H1 (cell line): Measurements from ENCODE around the gene SCFD1. TPM values are rescaled to one million over a fixed set of nuclear protein-coding genes. Genes with fewer than 3 reads are reported as not detected.

Experiments used
- CTCF ChIA-PET: fragments of 300-600 bp; sonication (Branson Sonifier 250); formaldehyde crosslinking; loops from one replicate; lab custom pipeline; 2021; ENCODE audit not compliant: partially characterized antibody; lab: Charles Lee
- POLR2A ChIA-PET: fragments of 300-600 bp; sonication (Branson Sonifier 250); formaldehyde crosslinking; loops from one replicate; lab custom pipeline; 2021; ENCODE audit warnings: inconsistent platforms; ENCODE audit not compliant: partially characterized antibody; lab: Charles Lee
- DNase-seq, 2 experiments: peaks; one replicate each; pipeline versions ENCODE4 v3.0.0 to v3.0.0-alpha.2; 2010 to 2022; ENCODE audit warnings: low spot score in 2 of 2, low read depth in 1 of 2, mixed read lengths in 1 of 2
- FAIRE-seq: peaks from 2 replicates; lab custom pipeline; 2011; peaks lifted over from hg19 to GRCh38; lab: Jason Lieb, UNC
- H2AFZ ChIP-seq: 2 replicates; pipeline ENCODE4 v1.8.1; 2012; ENCODE audit warnings: low read length, inconsistent platforms
- H2AK5ac ChIP-seq: 2 replicates; pipeline ENCODE4 v1.6.1; 2013; ENCODE audit warnings: low read depth, low read length
- H2BK120ac ChIP-seq: replicated peaks from 2 replicates; pipeline ENCODE3; 2013; ENCODE audit warnings: low read depth, low read length, inconsistent platforms
- H2BK12ac ChIP-seq: 2 replicates; pipeline ENCODE4 v1.6.1; 2013; ENCODE audit warnings: low read depth, low read length
- H2BK15ac ChIP-seq: 2 replicates; pipeline ENCODE4 v1.6.1; 2013; ENCODE audit warnings: low read length
- H2BK20ac ChIP-seq: 2 replicates; pipeline ENCODE4 v1.6.1; 2013; ENCODE audit warnings: low read length
- H2BK5ac ChIP-seq: 2 replicates; pipeline ENCODE4 v1.6.1; 2013; ENCODE audit warnings: low read depth, low read length
- H3K14ac ChIP-seq: 2 replicates; pipeline ENCODE4 v1.6.1; 2013; ENCODE audit warnings: inconsistent platforms; ENCODE audit not compliant: insufficient read length
- H3K18ac ChIP-seq: 2 replicates; pipeline ENCODE4 v1.6.1; 2013; ENCODE audit warnings: low read length; ENCODE audit errors: extremely low read depth
- H3K23ac ChIP-seq: 2 replicates; pipeline ENCODE4 v1.6.1; 2013; ENCODE audit warnings: inconsistent platforms; ENCODE audit not compliant: insufficient read length
- H3K23me2 ChIP-seq: 2 replicates; pipeline ENCODE4 v1.6.1; 2013; ENCODE audit warnings: low read depth, low read length
- H3K27ac ChIP-seq: 2 replicates; pipeline ENCODE4 v1.6.1; 2011; ENCODE audit warnings: low read depth, low read length, inconsistent platforms
- H3K27me3 ChIP-seq, 4 experiments: replicated peaks in 1 of 4; 1 replicate in 1 of 4; 2 replicates in 3 of 4; pipeline versions ENCODE4 v1.6.1 to v1.8.1; 2011 to 2013; ENCODE audit warnings: low read length in 3 of 4, mild to moderate bottlenecking in 3 of 4, inconsistent platforms in 2 of 4, mixed read lengths in 2 of 4, moderate library complexity in 1 of 4; ENCODE audit not compliant: control insufficient read depth in 3 of 4, insufficient read depth in 3 of 4; ENCODE audit errors: extremely low read depth in 1 of 4
- H3K36me3 ChIP-seq, 4 experiments: 2 replicates each; pipeline versions ENCODE4 v1.6.1 to v1.8.1; 2011 to 2013; ENCODE audit warnings: mild to moderate bottlenecking in 4 of 4, low read length in 3 of 4, moderate library complexity in 2 of 4, control low read depth in 1 of 4, inconsistent platforms in 1 of 4; ENCODE audit not compliant: insufficient read depth in 4 of 4, control insufficient read depth in 2 of 4
- H3K4ac ChIP-seq: replicated peaks from 2 replicates; pipeline ENCODE3; 2013; ENCODE audit warnings: low read length, low read depth, mixed read lengths, inconsistent platforms; ENCODE audit not compliant: insufficient read length
- H3K4me1 ChIP-seq, 4 experiments: replicated peaks in 1 of 4; 1 replicate in 1 of 4; 2 replicates in 3 of 4; pipeline versions ENCODE4 v1.6.1 to v1.8.1; 2011 to 2013; ENCODE audit warnings: low read length in 3 of 4, inconsistent platforms in 2 of 4, mixed read lengths in 1 of 4; ENCODE audit not compliant: insufficient read depth in 4 of 4, control insufficient read depth in 3 of 4
- H3K4me2 ChIP-seq, 2 experiments: 2 replicates each; pipeline versions ENCODE4 v1.6.1 to v1.8.1; 2011 to 2013; ENCODE audit warnings: low read depth in 2 of 2, low read length in 2 of 2, control low read depth in 1 of 2, inconsistent platforms in 1 of 2, mild to moderate bottlenecking in 1 of 2; ENCODE audit not compliant: insufficient read depth in 1 of 2
- H3K4me3 ChIP-seq, 4 experiments: fragments of 200-600, 300-600 bp in 1 of 4; sonication (generic), shearing (Covaris generic), sonication (Bioruptor Twin) in 1 of 4; 2 replicates each; pipeline versions ENCODE4 v1.5.1 to v1.8.1; 2011 to 2016; ENCODE audit warnings: low read length in 4 of 4, low read depth in 3 of 4, control low read depth in 2 of 4, inconsistent platforms in 2 of 4, mild to moderate bottlenecking in 2 of 4, mixed read lengths in 1 of 4, moderate library complexity in 1 of 4; ENCODE audit not compliant: insufficient read depth in 2 of 4; ENCODE audit errors: extremely low read depth in 1 of 4
- H3K56ac ChIP-seq: replicated peaks from 2 replicates; pipeline ENCODE3; 2013; ENCODE audit warnings: low read depth, mild to moderate bottlenecking, mixed read lengths, low read length, inconsistent platforms; ENCODE audit not compliant: insufficient read length
- H3K79me1 ChIP-seq: 2 replicates; pipeline ENCODE4 v1.6.1; 2013; ENCODE audit warnings: low read depth, low read length, control low read depth
- H3K79me2 ChIP-seq, 2 experiments: 2 replicates each; pipeline versions ENCODE4 v1.6.1 to v1.8.1; 2012 to 2013; ENCODE audit warnings: low read length in 2 of 2, mild to moderate bottlenecking in 2 of 2, inconsistent platforms in 1 of 2; ENCODE audit not compliant: insufficient read depth in 2 of 2, control insufficient read depth in 1 of 2
- H3K9ac ChIP-seq, 4 experiments: replicated peaks in 1 of 4; 1 replicate in 1 of 4; 2 replicates in 3 of 4; pipeline versions ENCODE4 v1.6.1 to v1.8.1; 2011 to 2013; ENCODE audit warnings: low read depth in 3 of 4, low read length in 3 of 4, control low read depth in 2 of 4, mild to moderate bottlenecking in 2 of 4, moderate library complexity in 2 of 4, inconsistent platforms in 1 of 4; ENCODE audit errors: extremely low read depth in 1 of 4
- H3K9me3 ChIP-seq, 2 experiments: 2 replicates each; pipeline versions ENCODE4 v1.6.1 to v1.8.1; 2012 to 2013; ENCODE audit warnings: mild to moderate bottlenecking in 2 of 2, moderate library complexity in 2 of 2, control low read depth in 1 of 2, inconsistent platforms in 1 of 2, low read depth in 1 of 2, low read length in 1 of 2, mixed read lengths in 1 of 2; ENCODE audit not compliant: insufficient read depth in 2 of 2
- H4K20me1 ChIP-seq, 2 experiments: replicated peaks in 1 of 2; 2 replicates each; pipeline versions ENCODE3 to v1.8.1; 2011 to 2013; ENCODE audit warnings: inconsistent platforms in 2 of 2, low read length in 2 of 2, mild to moderate bottlenecking in 1 of 2; ENCODE audit not compliant: insufficient read depth in 2 of 2, control insufficient read depth in 1 of 2
- H4K5ac ChIP-seq: 2 replicates; pipeline ENCODE4 v1.6.1; 2013; ENCODE audit warnings: low read length, low read depth, mixed read lengths, inconsistent platforms; ENCODE audit not compliant: insufficient read length
- H4K8ac ChIP-seq: 2 replicates; pipeline ENCODE4 v1.8.0; 2013; ENCODE audit warnings: mild to moderate bottlenecking, moderate library complexity, low read length, inconsistent platforms; ENCODE audit not compliant: insufficient read depth; ENCODE audit errors: extremely low read depth
- H4K91ac ChIP-seq: replicated peaks from 2 replicates; pipeline ENCODE3; 2013; ENCODE audit warnings: low read length, mixed read lengths, inconsistent platforms; ENCODE audit not compliant: insufficient read length
- EGR1 ChIP-seq: IDR thresholded peaks from 2 replicates; pipeline ENCODE4 v1.6.1; 2011; ENCODE audit warnings: low read depth, low read length, borderline replicate concordance
- PHF8 ChIP-seq: fragments of 200-600 bp; sonication (generic); conservative IDR thresholded peaks from 2 replicates; pipeline ENCODE4 v1.7.1; 2012; ENCODE audit warnings: low read depth, mild to moderate bottlenecking, inconsistent platforms, low read length, moderate library complexity
- WGBS, 2 experiments: shearing (Covaris generic) in 1 of 2; methylation state at CpG; one replicate each; pipeline versions ENCODE4 v1.1.6 to v1.1.7; 2013 to 2015; ENCODE audit warnings: low lambda C conversion rate in 2 of 2, mixed read lengths in 2 of 2, inconsistent platforms in 1 of 2, low coverage in 1 of 2, missing lambda C conversion rate in 1 of 2; ENCODE audit not compliant: insufficient replicate concordance in 2 of 2, insufficient coverage in 1 of 2, insufficient read length in 1 of 2; ENCODE audit errors: extremely low coverage in 1 of 2, missing lambda C conversion rate in 1 of 2; 5-methylcytosine and 5-hydroxymethylcytosine counted together
- polyA plus RNA-seq, 7 experiments: library from polyadenylated mRNA; depleted of rRNA in 3 of 7; stranded (reverse) in 5 of 7; unstranded in 2 of 7; fragments of >200 nt in 5 of 7; fragments of 200-250 nt in 2 of 7; gene quantifications; 1 replicate in 5 of 7; 2 replicates in 1 of 7; 4 replicates in 1 of 7; pipeline versions ENCODE4 v1.2.1 to v1.2.3, GENCODE V29; 2011 to 2013; ENCODE audit warnings: missing spikeins in 2 of 7, mixed read lengths in 2 of 7
- total RNA-seq: library from RNA; stranded (reverse); fragmentation: NEBNext Ultra II Directional; extraction: Animal tissue kit (Norgen Biotek cat#: 25700); gene quantifications from 2 replicates; pipeline ENCODE4 v1.2.1, GENCODE V29; 2021
- TF ChIP-seq, protein P1 (sequence below): IDR thresholded peaks from 2 replicates; pipeline ENCODE4 v1.6.1; 2012; ENCODE audit warnings: inconsistent platforms

SCFD1 gene
- total and polyA plus RNA-seq, 2 of the 8 experiments (the other 6 are each of a cell fraction or from before 2014, with no cell fraction given): 32.8 to 64.5 TPM

- no peak overlapping the region for H2BK20ac ChIP-seq
- 96% methylated on average over 5 of the region's 5 CpGs; no CpG with 5 or more reads in 1 of the 2 experiments for WGBS, 2 experiments
- no peak for TF ChIP-seq PHF8
- TF ChIP-seq, protein P1, sequence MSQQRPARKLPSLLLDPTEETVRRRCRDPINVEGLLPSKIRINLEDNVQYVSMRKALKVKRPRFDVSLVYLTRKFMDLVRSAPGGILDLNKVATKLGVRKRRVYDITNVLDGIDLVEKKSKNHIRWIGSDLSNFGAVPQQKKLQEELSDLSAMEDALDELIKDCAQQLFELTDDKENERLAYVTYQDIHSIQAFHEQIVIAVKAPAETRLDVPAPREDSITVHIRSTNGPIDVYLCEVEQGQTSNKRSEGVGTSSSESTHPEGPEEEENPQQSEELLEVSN: no peak
- TF ChIP-seq EGR1: no peak
- no peak overlapping the region for H2BK12ac ChIP-seq
- H2BK120ac ChIP-seq: no peak overlapping the region
- no peak overlapping the region for H4K5ac ChIP-seq
- no peak overlapping the region for H3K4me2 ChIP-seq
- no peak overlapping the region for H3K18ac ChIP-seq
- H3K4ac ChIP-seq: no peak overlapping the region
- DNase-seq (no peak), FAIRE-seq (no peak)
- no peak overlapping the region for H4K91ac ChIP-seq
- no peak overlapping the region for H3K56ac ChIP-seq
- H3K79me2 ChIP-seq: no peaks in the 10 kb centered on the region
- no peaks in the 10 kb centered on the region for H3K9me3 ChIP-seq
- H3K23me2 ChIP-seq: no peaks in the 10 kb centered on the region
- no peak overlapping the region for H3K23ac ChIP-seq
- H2BK5ac ChIP-seq: no peak overlapping the region
- H3K79me1 ChIP-seq: no peaks in the 10 kb centered on the region
- H4K20me1 ChIP-seq: no peaks in the 10 kb centered on the region
- H3K4me1 ChIP-seq: no peaks in the 10 kb centered on the region
- H3K14ac ChIP-seq: no peak overlapping the region
- ChIA-PET CTCF (no interaction called here), POLR2A (no interaction called here)
- H2AK5ac ChIP-seq: no peak overlapping the region
- H2BK15ac ChIP-seq: no peak overlapping the region
- H3K9ac ChIP-seq: no peak overlapping the region
- no peak overlapping the region for H2AFZ ChIP-seq
- H3K4me3 ChIP-seq: no peak overlapping the region
- no peak overlapping the region for H4K8ac ChIP-seq
- H3K36me3 ChIP-seq: peaks cover 0 to 19% (median 4%) of the 10 kb centered on the region in 4 experiments; a peak in 2 of 8 replicates
- H3K27ac ChIP-seq: no peak overlapping the region
- no peaks in the 10 kb centered on the region for H3K27me3 ChIP-seq
Measured at GRCh38 chr14:30698463-30698862, 76.3 kb downstream of the SCFD1 start.
